SH-SY5Y (cell line): ENCODE results near the gene PPL.

ENCODE experiments used
- GATA2 ChIP-seq: IDR thresholded peaks from 2 replicates; pipeline ENCODE4 v1.6.1; 2011; ENCODE audit warnings: mild to moderate bottlenecking, low read depth, low read length
- GATA3 ChIP-seq: IDR thresholded peaks from 2 replicates; pipeline ENCODE4 v1.6.1; 2011; ENCODE audit warnings: low read depth, mild to moderate bottlenecking, low read length, moderate library complexity

DNA sequence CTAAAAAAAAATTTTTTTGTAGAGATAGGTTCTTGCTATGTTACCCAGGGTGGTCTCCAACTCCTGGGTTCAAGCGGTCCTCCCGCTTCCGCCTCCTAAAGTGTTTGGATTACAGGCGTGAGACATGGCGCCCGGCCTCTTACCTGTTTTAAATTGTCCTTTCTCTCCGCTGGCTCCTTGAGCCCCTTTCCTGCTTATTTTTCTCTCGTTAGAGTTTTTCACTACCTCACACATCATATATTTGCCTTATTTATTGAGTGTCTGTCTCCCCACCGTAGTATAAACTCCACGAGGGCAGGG, 20.4 kb upstream of the PPL start:
- no peak for TF ChIP-seq GATA2
- no peak for TF ChIP-seq GATA3
